NCI-H526 (cell line): Measurements from ENCODE around the gene RPL3.
"Not testable (repeated sequence)": the region's sequence is repeated elsewhere in the genome, so short reads cannot be mapped to it uniquely, and the experiment has no call there.

Source experiments
- DNase-seq, 2 experiments: peaks; one replicate each; lab custom pipeline; 2025; lab: John Stamatoyannopoulos, UW

The RPL3 gene

DNA sequence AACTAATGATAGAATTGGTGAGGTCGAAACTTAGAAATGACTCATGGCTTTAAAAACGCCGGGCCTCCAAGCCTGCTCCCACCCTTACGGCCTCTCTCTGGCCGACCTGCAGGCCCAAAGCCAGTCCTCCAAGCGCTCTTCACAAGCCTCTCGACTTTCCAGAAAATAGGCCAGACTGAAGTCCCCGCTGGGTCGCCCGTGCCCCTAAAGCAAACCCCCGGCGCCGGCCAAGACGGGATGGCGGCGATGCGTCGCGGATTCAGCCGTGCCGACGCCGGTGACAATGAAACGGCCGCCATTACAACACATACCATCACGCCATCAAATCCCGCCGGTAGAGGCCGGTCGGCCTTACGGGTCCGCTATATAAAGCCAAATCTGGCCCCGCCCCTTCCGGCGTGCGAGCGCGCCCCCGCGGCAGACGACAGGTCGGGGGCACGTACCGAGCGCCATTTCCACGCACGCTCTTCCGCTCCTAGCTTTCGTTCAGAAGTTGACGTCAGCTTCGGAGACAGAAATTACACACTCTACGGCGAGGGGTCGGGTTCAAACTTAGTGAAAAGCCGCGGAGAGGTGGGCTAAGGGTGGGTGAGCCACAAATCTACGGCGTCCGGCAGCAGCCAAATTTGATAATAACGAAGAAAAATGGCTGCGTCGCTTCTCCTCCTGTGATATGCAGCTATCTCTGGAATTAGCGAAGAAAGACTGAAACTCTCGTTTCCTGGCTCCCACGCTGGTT, at the start of gene RPL3:
RPL3 (minus strand) TSS at position 340 of the 739 bp plus-strand sequence; CDS start at position 314, 26 bp downstream.
- peak; percentile 87 to 90 for DNase-seq

DNA sequence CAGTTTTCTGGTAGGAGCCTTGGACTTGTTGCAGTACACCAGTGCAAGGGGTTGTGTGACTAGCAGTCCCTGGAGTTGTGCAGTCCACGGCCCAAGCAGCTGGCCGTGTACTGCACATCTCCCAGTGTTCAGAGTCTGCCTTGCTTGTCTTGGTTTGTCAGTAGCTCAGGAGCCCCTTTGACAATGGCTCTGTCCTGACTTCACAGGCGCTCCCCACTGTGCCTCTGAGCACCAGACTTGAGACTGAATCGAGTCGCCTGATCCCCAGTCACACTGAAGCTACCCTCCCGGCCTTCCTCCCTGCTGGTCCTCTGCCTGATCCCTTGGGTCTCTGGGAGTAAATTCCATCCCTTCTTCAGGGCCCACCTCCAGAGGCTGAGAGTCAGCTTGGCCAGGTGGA, 49.8 kb upstream of the RPL3 start:
- DNase-seq: no peak

DNA sequence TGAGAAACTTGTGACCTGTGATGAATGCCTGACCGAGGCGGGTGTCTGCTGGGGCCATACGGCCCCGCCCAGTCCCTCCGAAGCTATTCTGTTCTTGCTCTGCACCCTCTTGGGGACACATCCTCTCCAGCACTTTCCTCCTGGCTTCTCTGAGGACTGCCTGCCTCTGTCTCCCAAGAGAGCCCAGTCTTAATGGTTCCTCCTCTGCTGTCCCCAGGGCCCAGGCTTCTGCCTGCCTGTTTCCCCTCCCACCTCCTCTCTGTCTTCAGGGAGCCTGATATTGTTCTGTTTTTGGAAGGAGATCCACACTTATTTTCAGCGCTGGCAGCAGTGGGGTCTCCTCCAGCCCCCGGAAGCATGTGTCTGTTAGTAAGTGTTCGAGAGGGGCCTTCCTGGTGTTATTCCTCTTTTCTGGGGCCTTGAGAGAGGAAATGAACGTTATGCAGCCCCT, 49.1 kb upstream of the RPL3 start:
- DNase-seq: no peak

DNA sequence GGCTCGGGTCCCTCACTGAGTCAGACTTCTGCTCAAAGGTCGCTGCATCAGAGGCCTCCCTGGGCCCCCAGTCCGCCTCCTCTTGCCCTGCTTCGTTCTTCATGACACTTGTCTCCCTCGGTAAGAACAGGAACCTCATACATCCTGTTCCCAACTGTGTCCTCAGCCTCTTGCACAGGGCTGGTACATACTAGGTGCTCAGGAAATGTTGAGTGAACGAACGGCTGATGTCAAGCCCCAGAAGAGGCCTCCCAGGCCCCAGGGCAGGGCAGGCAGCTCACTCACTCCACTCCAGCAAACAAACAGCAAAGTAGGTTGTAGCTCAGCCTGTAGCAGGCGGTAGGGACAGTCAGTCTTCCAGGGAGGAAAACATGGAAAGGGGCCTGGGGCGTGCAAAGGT, 47.6 kb upstream of the RPL3 start:
- no peak for DNase-seq

DNA sequence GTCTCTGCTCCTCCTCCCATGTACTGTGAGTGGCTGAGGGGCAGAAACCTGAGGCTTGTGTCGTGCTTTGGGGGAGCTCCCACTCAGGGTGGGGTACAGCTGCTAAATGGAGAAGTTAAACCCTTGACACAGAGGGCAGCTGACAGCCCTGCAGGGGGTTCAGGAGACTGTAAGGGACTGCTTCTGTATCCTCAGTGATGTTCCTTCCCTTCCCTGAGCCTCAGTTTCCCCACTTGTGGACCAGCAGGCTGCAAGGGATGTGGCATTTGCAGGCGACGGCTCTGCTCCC, 46.0 kb upstream of the RPL3 start:
- no peak for DNase-seq

DNA sequence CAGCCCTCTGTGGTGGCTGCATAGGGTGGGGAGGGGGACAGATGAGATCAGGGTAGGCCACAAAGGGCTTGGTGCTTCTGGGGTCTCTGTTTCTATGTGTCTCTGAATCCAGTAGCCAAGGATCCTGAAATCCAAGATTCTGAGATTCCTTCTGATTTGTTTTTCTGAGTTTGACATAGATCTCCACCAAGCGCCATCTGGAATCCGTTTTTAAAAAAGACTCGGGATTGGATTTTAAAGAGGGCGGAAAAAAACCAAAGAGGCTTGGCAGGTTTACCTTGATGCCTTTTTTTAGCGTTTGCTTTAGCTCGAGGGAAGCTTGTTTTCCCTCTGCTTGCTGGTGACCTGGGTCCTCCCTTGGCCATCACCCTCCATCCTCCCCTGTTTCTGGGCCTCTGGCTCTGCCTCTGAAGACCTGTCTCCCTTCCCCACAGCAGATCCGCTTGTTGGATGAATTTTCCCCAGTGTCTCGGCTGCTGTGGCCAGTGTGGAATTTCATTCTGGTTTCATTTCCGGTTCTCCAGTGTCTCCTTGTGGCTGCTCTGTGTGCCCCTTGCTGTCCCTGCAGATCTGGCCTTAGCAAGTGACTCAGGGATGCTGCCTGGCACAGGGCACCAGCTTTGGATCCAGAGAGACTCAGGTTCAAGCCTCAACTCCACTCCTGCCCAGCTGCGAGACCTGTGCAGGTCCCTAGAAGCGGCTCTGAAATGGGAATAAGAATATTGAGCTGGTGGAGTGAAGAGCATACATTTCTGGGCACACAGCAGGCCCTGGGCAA, 45.5 kb upstream of the RPL3 start:
- no peak for DNase-seq

DNA sequence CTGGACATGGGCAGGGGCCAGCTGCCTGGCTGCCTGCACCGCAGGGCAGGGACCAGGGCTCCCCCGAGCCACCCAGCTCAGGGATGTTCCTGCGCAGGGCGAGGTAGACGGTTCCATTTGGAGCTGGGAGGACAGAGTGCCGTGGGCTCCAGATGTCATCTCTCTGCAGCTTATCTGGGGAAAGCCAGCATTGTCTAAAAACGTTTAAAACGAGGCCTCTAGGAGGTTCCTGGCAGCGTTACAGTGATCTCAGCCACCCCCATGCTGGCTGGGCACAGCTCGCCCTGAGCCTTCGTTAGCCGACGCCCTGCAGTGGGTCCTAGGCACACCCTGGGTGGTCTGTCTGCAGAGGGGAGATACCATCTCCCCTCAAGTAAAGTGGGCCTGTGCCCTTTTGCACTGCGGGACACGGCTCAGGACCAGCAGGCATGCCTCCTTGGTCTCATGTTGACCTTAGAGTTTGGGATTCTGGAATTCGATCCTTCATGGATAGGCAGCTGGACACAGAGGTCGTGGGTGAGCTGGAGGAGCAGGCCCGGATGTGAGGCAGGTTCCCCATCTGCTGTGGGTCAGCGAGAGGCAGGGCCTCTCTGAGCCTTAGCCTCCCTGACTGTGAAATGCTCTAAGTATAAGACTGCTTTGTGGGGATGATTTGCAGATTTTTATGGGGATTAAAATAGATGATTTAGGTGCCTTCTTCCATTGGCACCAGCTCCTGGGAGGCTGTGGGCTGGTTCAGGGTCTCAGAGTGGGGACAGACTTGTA, 44.5 kb upstream of the RPL3 start:
- no peak for DNase-seq

DNA sequence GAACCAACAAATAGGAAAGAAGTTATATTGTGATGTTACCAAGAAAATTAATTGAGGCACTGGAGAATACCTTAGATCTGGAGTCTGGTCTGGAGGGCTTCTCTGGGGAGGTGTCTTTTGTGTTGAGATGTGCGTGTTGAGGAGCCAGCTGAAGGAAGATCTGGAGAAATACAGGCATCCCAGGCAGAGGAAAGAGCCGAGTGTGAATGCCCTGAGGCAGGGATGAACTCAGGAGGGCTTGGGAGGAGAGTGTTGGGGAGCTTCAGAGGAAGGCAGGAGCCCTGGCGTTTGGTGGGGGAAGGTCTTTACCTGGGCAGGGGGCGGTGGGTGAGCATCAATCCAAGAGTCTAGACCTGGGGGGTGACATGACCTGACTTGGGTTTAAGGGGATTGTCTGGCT, 43.5 kb upstream of the RPL3 start:
- no peak for DNase-seq

DNA sequence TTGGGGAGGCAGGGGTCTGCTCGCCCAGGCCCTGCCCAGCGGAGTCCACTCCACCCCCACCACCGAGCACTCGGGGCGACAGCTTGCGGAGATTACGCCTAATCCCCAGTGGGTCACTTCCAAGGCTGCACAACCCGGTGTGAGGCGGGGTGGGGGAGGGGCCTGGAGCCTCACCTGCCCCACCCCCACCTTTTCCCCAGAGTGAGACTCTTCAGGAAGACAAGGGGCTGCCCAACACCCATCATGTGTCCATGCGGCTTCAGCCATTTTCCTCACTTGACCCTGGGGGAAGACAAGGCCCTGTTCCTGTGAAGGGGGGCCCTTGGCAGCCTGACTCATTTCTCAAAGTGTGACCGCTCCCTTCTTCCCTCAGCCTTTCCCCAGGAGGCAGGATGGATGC, 42.8 kb upstream of the RPL3 start:
- no peak for DNase-seq

DNA sequence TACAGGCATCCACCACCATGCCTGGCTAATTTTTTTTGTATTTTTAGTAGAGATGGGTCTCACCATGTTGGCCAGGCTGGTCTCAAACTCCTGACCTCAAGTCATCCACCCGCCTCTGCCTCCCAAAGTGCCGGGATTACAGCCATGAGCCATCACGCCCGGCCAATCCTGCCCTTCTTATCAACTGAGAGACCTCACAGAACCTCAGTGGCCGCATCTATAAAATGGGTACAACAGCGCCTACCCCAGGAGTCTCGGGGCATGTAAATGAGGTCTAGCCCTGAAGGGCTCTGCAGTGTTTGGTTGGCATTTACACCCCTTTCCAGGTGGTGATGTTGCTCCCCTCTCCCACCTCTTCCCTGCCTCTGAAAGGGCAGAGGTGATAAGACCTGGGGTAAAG, 42.1 kb upstream of the RPL3 start:
- no peak for DNase-seq

DNA sequence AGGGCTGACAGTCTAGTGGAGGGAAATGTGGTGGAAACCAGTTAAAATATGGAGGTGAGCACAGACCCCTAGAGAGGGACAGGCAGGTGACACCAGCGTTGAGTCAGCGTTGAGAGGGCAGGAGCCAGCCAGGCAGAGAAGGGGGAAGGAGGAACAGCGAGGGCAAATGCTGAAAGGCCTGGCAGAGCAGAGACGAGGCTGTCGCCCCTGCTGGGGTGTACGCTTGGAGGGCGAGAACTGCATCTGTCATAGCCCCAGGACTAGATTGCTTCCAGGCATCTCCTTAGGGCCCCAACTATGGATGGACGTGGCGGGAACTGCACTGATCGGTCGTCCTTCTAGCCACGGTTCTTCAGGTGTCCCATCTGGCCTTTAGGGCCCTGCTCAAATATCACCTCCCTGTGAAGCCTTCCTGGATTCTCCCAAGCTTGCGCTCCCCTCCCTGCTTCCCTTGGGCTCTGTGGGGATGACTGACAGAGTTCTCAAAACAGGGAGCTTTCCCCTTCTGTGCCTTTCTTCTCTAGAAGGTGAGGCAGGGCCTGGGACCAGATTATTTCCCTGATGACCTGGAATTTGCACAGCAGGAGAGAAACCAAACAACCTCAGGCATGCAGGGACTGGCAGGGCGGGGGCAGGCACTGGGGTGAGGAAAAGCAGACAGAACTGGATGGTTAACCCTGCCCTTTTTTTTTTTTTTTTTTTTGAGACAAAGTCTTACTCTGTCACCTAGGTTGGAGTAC, 41.4 kb upstream of the RPL3 start:
- DNase-seq: no peak

DNA sequence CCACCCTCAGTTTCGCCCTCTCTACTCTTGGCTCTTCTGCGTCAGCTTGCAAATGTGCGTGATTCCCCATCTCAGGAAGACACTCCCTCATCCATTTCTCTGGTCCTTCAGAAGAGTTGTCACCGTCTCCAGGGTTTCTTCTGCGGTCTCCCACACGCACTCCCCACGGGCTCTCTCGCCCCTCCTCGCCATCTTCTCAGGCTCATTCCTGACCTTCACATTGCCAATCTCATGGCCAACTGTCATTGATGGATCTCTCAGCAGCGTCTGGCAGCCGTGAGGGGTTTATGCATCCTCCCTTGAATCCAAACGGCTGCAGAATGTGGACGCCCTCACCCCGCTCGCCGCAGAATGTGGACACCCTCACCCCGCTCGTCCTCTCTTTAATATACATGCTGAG, 40.8 kb upstream of the RPL3 start:
- DNase-seq: no peak

DNA sequence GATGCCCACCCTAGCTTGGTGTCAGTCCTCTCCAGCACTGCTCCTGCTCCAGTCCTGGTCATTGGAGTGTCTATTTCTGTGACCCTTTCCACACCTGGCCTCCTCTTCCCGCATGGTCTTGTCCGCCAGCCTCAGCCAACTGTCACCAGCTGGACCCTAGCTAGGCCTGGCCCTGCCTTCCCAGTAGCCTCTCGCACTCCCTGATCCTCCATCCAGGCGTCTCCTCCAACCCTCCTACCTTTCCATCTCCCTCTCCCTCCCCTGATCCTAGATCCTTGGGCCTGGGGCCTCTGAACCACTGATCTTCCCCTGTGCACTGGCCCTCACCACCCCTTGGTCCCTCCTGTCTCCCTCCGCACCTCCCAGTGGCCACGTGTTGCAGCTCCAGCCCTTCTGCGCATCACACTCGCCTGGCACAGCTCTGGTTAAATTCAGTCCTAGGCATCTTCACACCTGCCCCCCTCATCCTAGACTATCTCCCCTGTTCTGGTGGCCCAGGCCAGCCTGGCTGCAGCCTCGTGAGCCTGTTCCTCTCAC, 40.3 kb upstream of the RPL3 start:
- DNase-seq: no peak

DNA sequence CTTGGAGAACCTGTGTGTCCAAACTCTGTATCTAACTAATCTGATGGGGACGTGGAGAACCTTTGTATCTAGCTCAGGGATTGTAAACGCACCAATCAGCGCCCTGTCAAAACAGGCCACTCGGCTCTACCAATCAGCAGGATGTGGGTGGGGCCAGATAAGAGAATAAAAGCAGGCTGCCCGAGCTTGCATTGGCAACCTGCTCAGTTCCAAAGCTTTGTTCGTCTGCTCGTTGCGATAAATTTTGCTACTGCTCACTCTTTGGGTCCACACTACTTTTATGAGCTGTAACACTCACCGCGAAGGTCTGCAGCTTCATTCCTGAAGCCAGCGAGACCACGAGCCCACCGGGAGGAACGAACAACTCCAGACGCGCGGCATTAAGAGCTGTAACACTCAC, 38.8 kb upstream of the RPL3 start:
- not testable (repeated sequence) for DNase-seq

DNA sequence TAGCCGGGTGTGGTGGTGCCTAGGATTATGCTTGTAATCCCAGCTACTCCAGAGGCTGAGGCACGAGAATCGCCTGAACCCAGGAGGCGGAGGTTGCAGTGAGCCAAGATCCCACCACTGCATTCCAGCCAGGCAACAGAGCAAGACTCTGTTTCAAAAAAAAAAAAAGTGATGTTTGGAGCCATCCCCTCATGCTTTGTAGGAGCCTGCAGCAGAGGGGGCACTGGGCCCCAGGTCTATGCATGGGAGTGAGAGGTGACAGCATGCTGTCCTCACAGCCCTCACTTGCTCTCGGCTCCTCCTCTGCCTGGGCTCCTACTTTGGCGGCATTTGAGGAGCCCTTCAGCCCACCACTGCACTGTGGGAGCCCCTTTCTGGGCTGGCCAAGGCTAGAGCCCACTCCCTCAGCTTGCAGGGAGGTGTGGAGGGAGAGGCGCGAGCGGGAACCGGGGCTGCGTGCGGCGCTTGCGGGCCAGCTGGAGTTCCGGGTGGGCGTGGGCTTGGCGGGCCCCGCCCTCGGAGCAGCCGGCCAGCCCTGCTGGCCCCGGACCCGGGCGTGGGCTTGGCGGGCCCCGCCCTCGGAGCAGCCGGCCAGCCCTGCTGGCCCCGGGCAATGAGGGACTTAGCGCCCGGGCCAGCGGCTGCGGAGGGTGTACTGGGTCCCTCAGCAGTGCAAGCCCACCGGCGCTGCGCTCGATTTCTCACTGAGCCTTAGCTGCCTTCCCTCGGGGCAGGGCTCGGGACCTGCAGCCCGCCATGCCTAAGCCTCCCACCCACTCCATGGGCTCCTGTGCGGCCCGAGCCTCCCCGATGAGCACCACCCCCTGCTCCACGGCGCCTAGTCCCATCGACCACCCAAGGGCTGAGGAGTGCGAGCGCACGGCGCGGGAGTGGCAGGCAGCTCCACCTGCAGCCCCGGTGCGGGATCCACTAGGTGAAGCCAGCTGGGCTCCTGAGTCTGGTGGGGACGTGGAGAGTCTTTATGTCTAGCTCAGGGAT, 38.0 kb upstream of the RPL3 start:
- DNase-seq: not testable (repeated sequence)

DNA sequence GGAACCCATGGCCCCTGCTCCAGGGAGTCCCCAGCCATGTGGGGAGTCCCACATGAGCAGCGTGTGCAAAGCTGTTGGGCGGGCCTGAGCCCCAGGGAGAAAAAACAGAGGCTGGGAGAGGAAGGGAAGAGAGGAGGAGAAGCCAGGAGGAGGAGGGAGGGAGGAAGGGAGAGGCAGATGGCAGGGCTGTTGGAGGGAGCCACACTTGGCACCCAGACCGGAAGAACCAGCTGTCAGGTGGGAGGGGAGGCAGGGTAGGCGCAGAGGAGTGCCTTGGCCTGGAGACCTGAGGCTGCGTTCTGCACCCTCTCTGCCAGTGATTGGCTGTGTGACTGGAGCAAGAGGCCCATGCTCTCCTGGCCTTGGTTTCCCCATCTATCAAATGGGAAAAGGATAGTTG, 37.0 kb upstream of the RPL3 start:
- DNase-seq: no peak

DNA sequence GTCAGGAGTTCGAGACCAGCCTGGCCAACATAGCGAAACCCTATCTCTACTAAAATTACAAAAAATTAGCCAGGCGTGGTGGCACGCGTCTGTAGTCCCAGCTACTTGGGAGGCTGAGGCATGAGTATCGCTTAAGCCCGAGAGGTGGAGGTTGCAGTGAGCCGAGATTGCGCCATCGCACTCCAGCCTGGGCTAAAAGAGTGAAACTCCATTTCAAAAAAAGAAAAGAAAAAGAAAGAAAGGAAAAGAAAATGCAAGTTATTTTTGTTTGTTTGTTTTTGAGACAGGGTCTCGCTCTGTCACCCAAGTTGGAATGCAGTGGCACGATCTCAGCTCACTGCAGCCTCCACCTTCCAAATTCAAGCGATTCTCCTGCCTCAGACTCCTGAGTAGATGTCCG, 36.4 kb upstream of the RPL3 start:
- DNase-seq: not testable (repeated sequence)

DNA sequence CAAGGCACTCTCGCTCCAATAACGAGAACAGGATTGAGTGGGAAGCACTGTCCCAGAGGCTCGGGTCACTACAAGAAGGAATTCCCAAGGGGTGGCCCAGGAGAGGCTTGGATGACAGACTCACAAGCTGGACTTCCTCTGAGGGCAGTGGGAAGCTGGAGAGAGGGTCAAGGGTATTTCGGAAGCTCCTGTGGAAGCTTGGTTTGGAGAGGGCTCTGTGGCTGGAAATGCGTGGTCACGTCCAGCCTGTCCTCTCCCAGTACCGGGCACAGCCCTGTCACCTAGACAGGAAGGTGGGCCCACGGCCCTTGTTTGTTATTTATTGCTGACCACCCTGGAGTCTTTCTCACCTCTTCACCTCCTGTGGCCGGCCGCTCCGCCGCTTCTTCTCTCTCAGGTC, 35.7 kb upstream of the RPL3 start:
- no peak for DNase-seq

DNA sequence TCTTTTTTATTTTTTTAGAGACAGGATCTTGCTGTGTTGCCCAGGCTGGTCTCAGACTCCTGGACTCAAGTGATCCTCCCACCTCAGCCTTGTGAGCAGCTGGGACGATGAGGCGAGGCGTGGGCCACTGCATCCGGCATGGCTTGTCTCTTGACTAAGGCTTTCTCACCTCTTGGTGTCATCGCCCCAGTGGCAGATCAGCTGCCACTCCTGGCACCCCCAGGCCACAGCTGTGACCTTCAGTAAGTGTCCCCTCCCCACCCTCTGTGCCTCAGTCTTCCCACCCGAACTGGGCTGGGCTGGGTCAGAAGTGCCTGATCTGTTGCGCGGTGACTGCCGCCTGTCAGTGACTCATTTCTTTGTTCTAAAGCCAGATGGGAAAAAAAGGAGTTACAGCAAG, 33.9 kb upstream of the RPL3 start:
- no peak for DNase-seq

DNA sequence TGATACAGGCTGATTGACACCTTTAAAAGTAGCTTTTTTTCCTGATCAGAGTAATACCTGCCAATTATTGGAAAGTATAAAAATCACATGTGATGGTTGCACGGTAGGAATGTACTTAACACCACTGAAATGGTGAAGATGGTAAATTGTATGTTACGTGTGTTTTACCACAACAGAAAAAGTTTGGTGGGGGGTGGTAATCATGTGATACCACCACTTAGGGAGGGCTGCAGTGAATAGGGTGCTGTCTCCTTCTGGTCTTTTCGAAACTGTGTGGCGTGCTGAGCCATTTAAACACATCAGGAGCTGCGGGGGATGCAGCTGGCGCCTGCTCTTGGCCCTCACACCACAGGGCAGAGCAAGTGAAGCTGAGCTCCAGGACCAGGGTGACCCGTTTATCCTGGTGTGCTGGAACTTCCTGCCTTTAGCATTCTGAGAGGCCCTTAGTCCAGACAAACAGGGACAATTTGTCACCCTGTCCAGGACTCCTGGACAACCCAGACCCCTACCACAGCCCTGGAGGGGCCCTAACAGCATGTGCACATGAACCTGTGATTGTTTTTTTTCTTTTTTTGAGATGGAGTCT, 33.0 kb upstream of the RPL3 start:
- DNase-seq: no peak
